ENCODE data around the gene SEPTIN5.

Gene SEPTIN5

DNA sequence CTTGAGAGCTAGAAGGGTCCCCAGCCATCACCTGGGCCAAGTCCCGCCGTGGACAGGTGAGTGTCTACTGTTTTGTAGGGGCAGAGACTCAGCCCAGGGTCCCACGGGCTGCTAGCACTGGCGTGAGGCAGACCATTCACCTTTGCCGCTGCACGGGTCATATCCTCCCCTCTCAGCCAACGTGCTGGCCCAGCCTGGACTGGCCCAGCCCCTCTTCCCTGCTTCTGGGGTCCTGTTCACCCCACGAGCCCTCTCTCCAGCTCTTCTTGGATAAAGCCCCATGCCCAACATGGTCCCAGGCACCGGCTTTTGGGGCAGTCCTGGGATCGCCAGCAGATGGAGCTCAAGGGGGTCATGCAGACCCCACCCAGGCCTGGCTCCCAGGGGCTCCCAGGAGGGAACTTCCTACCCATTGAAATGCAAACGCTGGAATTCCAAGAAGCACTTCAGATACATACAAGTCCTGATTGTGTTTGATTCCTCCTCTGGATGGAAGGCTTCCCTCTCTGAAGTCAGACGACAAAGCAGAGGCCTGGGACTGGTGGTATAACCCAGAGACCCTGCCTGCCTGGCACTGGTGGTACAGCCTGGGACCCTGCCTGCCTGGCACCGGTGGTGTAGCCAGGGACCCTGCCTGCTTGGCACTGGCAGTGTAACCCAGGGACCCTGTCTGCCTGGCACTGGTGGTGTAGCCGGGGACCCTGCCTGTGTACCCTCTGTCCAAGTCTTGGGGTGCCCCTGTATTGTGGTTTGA, 8.9 kb upstream of the SEPTIN5 start:
- no peak for DNase-seq (ENCODE audit: low read depth, low spot score)

DNA sequence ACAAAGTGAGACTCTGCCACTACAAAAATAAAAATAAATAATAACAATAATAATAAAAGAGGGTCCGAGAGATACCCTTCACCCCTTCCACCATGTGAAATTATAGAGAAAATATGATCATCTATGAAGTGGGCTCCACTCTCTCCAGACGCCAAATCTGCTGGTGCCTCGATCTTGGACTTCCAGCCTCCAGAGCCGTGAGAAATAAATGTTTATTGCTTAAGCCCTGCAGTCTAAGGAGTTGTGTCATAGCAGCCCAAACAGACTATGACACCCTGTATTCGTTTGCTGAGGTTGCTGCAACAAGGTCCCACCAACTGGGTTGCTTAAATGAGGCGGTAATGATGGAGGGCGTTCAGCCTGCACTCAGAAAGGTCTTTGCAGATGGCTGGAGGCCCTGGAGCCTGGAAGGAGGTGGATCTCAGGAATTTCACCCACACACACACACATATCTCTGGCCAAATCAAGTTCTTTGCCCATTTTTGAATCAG, 7.6 kb upstream of the SEPTIN5 start:
- DNase-seq (ENCODE audit: low read depth, low spot score) = no peak

DNA sequence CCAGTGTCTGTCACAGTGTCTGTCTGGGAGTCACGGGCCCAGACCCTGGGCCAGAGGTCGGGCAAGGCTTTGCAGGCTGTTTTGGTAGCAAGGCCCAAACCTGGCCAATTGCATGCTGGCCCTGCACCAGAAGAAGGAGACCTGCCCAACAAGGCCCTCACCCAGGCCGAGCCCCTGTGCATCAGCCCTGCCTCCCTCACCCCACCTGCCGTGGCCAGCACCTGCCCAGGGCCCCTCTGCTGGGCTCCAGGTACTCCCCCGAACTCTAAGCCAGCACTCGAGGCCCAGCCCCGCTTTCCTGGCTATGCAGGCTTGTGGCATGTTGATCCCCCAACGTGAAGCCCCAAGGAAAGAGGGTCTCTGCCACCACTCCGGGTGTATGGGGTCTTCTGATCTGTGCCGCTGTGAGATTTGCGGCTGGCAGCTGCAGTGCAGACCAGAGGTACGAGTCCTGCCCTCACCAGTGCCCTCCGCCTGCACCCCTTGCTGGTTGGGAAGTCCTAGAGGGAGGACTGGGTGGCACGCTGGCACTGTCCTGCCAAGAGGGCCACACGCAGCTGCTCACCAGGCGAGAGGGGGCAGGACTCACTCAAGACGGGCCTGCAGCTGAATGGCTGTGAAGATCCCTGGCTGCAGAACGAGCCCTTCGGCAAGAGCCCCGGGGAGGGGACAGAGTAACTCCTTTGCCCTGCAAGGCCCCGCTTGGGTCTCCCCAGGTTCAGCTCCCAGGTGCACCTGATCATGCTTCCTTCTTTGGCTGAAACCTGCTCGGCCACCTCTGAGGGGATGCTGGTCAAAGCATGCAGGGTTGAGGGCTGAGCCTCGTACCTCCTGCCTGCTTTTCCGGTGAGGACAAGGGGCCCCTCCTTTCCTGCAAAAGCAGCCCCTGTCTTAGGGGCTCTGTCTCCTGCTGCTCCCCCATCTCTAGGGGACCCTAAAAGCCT, 6.7 kb upstream of the SEPTIN5 start:
- no peak for DNase-seq (ENCODE audit: low read depth, low spot score)

DNA sequence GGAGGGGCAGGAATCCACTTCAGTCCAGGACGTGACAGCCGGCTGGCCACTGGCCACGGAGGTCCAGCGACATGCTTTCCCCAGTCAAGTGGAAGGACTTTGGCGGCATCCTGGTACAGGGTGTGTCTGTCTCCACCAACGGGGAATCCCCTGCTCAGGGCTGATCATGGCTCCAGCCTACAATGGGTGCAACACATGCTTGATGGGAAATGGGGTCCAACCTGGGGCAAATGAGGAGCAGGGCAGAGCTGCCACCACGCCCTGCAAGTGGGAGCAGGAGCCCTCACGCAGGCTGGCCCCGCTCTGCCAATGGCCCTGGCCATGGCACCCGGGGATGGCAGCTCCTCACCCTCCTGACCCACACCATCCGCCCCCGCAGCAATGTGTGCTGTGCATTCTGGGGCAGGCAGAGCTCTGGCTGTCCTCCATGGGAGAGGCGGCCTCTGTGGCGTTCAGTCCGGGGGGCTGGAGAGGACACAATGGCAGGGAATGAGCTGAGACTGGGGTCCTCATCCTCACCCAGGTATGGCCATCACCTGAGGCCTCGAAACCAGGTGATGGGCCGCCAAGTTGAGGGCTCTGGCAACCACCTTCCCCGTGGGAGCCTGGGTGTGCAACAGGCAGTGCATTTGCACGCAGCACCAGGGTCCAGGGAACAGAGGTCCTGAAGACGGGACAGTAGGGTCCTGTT, 5.8 kb upstream of the SEPTIN5 start:
- no peak for DNase-seq (ENCODE audit: low read depth, low spot score)

DNA sequence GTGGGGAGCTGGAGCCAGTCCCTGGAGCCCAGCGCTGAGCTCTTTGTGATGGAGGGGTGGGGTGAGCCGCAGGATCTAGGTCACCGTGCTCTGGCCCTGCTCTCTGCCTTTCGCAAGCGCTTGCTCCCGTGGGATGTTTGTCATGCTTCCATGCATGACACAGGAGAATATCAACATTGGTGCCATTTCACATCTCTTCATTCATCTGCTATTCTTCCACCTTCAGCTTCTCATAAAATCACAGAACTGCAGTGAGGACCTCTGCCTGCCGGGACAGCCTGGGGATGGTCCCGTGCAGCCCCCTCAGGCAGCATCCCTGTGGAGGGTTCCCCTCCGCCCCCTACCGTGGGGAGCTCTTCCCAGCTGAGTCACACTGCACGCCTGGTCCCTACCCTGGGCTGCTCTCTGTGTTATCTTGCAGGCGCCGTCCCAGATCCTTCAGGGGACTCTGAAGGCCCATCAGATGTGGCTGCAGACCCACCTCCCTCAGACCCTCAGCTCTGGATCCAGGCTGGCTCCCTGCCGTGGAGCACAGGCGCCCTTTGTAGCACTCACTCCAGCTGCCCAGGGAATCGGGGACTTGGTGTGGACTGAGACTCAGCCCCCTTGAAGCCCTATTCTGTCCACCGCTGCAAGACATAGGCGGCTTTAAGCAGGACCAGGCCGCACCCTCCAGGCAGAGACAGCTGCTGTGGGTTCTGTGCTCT, 5.1 kb upstream of the SEPTIN5 start:
- no peak for DNase-seq (ENCODE audit: low read depth, low spot score)

DNA sequence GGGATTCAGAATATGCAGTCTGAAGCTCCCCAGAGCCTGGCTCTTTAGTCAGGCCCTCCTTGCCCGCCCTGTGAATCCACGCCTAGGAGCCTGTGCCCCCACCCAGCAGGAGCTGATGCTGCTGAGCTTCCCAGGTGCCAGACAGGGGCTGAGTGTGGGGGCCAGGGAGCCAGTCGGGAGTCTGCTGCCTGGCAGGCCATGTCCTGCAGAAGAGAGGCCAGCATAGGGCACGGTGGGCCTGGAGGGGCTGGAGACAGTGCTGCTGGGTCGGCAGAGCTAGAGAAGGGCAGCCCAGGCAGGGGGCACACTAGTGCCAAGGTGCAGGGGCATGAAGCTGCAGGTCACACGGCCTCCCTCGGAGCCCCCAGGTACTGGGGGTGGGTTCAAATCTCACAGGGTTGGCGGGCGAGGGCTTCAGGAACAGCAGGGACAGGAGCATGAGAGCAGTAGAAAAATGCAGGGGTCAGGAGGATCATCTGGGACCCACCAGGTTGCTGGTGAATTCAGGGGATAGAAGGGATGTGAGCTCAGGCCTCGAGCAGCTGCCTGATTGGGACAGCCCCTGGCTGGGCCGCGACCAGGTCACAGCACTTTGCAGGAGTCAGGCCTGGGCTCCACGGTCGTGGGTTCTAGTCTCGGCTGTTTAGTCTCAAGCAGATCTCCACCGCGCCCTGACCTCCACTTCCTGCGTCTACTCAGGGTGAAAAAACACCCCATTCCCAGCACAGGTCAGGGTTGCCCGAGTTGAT, 4.1 kb upstream of the SEPTIN5 start:
- no peak for DNase-seq (ENCODE audit: low read depth, low spot score)

DNA sequence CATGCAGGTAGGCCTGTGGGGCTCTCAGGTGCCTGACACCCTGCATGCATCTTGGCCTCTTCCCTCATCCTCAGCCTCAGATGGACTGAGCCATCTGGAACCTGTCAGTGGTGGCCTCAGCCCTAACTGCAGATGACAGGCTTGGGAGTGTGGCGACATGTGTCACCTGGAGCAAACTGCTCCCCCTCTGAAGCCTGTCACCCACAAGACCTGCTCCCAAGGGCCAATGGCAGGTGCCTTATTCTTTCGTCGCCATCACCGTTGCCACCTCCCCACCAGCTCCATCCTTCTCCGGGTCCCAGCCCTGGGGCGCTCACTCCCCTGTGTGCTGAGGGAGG, 3.6 kb upstream of the SEPTIN5 start:
- DNase-seq (ENCODE audit: low read depth, low spot score) = no peak

DNA sequence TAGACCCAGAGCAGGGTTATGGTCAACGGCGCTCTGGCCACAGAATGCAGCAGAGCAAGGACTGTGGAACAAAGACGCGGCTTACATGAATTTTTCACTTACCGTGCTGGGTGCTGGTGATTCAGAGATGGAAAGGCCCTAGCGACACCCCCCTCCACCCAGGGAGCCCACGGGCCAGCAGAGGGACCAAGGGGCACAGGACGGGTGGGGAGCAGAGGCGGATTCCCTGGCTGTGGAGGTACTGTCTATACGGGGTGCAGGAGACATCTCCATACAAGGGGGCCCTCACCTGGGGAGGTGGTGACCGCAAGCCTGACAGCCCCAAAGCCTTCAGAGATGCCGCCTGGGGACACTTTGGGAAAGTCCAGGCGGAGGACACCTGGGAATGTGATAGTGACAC, 1.1 kb upstream of the SEPTIN5 start:
- no peak for DNase-seq (ENCODE audit: low read depth, low spot score)

DNA sequence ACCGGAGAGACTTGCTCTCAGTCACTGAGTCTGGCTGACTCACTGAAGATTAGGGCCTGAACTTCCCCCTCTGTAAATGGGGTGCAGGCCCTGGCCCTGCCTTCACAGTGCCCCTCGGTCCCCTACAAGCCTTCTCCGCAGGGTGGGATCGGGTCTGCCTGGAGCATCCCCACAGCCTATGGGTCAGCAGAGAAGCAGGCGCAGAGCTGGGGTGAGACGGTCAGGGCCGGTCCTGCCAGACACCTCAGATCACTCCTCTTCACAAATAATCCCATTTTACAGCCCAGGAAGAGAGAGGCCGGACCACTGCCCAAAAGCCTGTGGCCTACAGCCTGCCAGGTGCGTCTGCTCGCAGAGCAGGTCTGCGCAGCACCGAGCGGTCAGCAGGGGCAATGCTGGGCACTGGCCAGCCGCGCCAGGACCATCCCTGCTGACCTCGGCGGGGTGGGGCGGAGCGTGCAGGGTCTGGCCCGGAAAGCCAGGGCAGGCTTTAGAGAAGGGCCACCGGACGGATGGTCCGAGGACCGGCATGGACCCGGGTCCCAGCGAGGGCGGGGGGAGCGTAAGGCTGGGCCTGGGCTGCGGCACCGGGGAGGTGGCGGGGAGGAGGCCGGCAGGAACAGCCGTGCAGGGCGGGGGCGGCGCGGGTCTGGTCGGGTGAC, 522 bp upstream of the SEPTIN5 start:
- DNase-seq (ENCODE audit: low read depth, low spot score) = no peak

DNA sequence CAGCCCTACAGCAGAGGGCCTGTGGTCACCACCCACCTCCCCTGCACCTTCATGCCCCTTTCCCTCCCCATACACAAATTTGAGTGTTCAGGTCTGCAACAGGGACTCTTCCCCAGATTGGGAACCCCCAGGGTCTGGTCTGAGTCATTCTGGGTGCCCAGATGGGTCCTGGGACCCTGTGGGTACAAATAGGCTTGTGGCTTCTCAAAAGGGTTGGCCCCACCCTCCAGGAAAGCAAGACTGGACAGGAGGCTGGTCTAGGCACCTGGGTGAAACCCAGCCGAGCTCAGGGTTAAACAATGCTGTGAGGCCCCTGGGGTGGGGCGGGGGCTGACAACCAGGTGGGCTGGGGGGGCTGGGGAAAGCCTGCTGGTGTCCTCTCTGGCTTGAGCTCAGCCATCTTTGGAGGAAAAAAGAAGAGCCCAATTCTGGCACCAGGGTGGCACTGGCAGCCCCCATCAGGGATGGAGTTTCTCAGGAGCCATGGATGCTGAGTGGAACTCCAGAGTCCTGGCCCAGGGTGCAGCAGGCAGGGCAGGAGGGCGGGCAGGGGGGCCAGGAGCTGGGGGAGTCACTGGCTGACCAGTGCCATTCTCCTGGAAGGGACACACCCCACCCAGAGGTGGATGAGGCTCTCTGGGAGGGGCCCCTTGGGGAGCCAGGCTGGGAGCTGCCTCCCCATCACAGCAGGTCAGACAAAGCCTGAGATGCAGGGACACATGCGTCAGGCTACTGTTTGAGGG, 1.1 kb downstream of the SEPTIN5 start:
- DNase-seq (ENCODE audit: low read depth, low spot score) = no peak

DNA sequence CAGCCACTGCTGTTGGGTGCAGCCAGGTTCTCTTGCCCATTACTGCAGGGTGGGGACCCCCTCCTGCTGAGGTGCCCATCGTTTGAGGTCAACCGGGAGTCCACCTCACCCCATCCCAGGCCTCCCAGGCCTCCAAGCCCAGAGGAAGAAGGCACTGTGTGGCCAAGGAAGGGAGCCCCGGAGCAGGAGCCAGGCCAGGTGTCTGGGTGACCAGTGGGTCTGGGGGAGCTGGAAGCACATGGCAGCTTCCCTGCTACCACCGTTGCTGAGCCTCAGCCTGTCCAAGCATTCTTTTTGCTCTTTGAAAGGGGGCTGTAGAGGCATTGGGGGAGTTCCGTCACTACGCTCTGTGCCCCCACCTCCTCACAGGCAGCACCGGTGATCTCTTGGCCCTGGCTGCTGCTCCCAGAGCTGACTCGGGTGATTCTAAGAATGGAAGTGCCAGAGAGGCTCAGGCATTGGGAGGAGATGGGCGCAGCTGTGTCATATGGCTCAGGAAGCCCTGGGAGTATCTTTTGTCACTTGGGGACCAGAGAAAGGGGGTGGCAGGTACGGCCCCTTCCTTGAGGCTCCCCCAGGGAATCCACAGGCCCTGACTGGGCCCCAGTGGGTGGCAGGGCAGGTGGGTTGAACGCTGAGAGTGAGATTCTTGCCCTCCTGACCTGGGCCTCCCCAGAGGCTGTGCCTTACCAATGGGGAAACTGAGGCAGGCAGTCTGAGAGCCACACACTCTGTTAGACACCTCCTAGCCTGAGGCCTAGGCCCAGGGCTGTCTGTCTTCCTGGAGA, 1.9 kb downstream of the SEPTIN5 start:
- no peak for DNase-seq (ENCODE audit: low read depth, low spot score)

DNA sequence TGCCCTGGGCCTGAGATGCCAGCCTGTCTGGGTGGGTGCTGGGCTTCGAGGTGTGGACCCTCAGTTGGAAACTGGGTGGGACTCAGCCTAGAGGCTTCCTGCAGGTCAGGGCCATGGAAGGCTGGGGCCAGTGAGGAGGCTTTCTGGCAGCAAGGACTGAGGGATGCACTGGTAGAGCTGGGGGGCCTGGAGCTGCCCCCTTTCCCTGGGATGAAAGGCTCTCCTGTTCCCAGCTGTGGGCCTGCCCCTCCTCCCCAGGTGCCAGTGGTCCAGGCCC, 2.5 kb downstream of the SEPTIN5 start:
- no peak for DNase-seq (ENCODE audit: low read depth, low spot score)

DNA sequence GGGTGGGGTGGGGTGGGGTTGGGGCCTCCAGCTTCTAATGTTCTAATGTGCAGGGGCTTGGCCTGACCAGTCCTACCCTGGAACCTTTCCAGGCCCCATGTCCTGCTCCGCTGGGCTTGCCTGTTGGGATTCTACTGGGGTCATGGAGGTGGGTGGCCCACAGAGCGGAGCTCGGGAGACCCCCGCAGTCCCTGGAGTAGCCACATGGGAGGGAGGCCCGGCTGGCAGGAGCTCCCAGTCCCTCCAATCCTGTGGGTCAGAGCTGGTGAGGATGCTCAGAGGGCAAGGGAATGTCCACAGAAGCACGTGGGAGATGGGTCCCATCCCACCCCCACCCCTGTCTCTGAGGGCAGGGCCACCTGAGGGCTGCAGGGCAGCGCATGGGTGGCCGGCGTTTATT, 2.9 kb downstream of the SEPTIN5 start:
- no peak for DNase-seq (ENCODE audit: low read depth, low spot score)

DNA sequence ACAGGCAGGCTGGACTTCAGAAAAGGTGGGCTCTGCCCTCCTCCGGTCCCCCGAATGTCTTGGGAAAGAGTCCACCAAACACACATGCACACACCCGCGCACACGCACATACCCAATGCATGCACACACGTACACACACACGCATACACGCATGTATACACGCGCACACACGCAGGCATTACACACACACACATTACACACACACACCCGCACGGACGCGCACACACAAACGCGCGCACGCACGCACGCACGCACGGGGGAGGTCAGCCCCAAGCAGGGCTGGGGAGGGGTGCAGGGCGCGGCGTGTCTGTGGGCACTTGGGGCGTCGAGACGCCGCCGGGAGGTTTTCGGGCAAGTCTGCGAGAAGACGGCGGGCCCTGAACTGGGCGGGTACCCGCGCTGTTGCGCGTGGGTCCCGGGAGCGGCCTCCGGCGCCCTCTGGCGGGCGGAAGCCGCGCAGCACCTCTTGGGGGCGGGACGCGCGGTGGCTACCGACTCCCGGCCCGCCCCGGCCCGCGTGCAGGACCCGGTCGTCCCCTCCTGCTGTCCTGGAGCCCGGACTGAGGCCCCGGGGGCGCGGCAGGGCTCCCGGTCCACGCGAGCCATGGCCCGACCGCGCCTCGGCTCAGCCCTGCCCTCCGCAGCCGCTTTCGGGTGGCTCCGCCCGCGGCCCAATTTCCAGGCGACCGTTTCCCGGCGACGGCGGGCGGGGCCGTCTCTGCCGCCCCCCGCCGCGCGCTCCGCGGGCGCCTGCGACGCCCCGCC, 3.6 kb downstream of the SEPTIN5 start:
- DNase-seq (ENCODE audit: low read depth, low spot score) = peak; percentile 91

DNA sequence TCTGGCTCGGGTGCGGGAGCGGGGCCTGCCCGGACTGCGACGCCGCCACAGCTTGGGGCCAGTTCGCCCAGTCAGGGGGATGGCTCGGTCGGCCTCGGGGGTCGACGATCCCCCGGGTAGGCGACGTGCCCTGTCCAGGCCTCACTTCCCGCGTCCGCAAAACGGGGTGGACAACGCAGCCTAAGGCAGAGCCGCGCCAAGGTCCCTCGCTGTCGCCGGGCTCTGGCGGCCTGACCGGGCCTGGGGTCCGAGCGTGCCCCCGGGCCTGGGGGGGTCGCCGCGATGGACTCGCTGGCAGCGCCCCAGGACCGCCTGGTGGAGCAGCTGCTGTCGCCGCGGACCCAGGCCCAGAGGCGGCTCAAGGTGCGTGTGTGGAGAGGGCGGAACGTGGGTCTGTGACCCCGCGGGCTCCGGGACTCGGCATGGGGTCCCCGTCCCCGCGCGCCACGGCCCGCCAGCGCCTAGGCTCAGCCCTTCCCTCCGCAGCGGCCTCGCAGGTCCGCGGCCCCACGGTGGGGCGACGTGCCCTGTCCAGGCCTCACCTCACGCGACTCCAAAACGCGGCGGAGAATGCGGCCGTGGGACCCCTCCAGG, 4.2 kb downstream of the SEPTIN5 start:
- DNase-seq (ENCODE audit: low read depth, low spot score) = peak; percentile 18

DNA sequence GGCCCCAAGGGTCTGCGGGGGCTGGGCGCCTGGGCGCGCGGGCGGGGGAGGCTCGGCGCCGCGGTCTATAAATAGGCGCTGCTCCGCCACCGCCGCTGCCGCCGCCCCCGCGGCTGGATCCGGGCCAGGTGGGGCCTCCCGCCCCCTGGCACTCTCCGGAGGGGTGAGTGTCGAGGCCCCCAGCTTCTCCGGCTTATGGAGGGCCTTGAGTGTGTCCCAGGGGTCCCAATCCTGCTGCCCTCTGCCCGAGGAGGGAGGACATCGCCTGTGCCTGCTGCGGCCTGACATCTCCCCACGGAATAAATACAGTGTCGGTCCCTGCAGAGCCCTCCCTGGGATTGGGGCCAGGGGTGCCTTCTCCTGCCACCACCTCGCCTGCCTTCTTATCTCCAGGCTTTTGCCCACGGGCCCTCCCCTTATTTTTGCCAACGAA, 4.8 kb downstream of the SEPTIN5 start:
- peak; percentile 37 for DNase-seq (ENCODE audit: low read depth, low spot score)

DNA sequence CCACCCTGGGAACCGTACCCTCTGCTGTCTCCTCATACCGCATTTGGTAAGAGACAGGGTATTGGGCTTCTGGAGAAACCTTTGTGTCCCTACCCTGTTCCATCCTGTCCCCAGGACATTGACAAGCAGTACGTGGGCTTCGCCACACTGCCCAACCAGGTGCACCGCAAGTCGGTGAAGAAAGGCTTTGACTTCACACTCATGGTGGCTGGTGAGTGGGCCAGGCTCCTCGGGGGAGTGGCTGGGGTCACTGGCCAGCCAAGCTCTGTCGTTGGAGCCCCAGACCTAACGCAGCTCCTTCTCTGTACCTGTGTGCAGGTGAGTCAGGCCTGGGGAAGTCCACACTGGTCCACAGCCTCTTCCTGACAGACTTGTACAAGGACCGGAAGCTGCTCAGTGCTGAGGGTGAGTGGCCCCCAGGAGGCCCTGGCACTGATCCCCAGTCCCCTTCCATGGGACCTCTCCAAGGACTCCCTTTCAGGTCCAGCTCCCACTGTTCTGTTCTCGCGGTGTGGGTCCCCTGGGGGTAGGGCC, 5.3 kb downstream of the SEPTIN5 start:
- DNase-seq (ENCODE audit: low read depth, low spot score) = no peak

Measured in astrocyte of the hippocampus (primary cell).